Loucy (cell line): ENCODE data around the gene C4A.

ENCODE experiments used
- EZH2phosphoT487 ChIP-seq: fragments of 200-600 bp; IDR thresholded peaks from 2 replicates; pipeline ENCODE4 v1.6.1; 2018; ENCODE audit warnings: antibody characterized with exemption, mild to moderate bottlenecking, moderate library complexity, borderline replicate concordance
- TF ChIP-seq, protein P1 (sequence below): fragments of 200-600 bp; sonication (generic); conservative IDR thresholded peaks from 2 replicates; pipeline ENCODE4 v1.5.1; 2014; ENCODE audit warnings: mild to moderate bottlenecking, antibody characterized with exemption, low read length

DNA sequence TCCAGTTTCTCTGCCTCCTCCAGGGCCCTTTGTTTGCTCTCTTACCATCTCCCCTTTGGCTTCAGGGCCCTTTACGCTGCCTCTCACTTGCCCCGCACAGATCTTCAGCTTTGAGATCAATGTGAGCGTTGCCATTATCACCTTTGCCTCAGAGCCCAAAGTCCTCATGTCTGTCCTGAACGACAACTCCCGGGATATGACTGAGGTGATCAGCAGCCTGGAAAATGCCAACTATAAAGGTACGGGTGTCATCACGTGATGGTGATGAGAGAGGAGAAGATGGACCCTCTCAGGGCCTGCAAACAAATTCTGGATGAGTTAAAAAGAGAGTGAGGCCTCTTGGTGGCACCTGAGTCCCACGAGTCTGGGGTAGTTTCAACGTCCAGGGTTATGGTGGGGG lies 46.0 kb upstream of the C4A start:
- TF ChIP-seq, protein P1, sequence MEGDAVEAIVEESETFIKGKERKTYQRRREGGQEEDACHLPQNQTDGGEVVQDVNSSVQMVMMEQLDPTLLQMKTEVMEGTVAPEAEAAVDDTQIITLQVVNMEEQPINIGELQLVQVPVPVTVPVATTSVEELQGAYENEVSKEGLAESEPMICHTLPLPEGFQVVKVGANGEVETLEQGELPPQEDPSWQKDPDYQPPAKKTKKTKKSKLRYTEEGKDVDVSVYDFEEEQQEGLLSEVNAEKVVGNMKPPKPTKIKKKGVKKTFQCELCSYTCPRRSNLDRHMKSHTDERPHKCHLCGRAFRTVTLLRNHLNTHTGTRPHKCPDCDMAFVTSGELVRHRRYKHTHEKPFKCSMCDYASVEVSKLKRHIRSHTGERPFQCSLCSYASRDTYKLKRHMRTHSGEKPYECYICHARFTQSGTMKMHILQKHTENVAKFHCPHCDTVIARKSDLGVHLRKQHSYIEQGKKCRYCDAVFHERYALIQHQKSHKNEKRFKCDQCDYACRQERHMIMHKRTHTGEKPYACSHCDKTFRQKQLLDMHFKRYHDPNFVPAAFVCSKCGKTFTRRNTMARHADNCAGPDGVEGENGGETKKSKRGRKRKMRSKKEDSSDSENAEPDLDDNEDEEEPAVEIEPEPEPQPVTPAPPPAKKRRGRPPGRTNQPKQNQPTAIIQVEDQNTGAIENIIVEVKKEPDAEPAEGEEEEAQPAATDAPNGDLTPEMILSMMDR, result no peak
- TF ChIP-seq EZH2phosphoT487, result no peak
